ENCODE results near the gene FOXA3.

The FOXA3 gene

GRCh38 chr19:45852145-45852750 lies 11.9 kb upstream of the FOXA3 start:
- TF ChIP-seq CTCF (IDR thresholded peaks at IDR 0.05; ENCODE audit: low read depth, low read length, missing control alignments): no peak
- H3K4me3 ChIP-seq (replicated peaks; ENCODE audit: low read depth, low read length): no peak overlapping the region
- no peak for DNase-seq (ENCODE audit: extremely low read depth, low read depth)

GRCh38 chr19:45852983-45853382 lies 11.1 kb upstream of the FOXA3 start:
- DNase-seq (ENCODE audit: extremely low read depth, low read depth): no peak
- TF ChIP-seq CTCF (IDR thresholded peaks at IDR 0.05; ENCODE audit: low read depth, low read length, missing control alignments): no peak
- no peak overlapping the region for H3K4me3 ChIP-seq (replicated peaks; ENCODE audit: low read depth, low read length)

- no peak overlapping the region for H3K4me3 ChIP-seq (replicated peaks; ENCODE audit: low read depth, low read length)
- TF ChIP-seq CTCF (IDR thresholded peaks at IDR 0.05; ENCODE audit: low read depth, low read length, missing control alignments): no peak
- DNase-seq (ENCODE audit: extremely low read depth, low read depth): no peak
Observed at GRCh38 chr19:45854167-45854778, 9.9 kb upstream of the FOXA3 start.

GRCh38 chr19:45860359-45861259 lies 3.5 kb upstream of the FOXA3 start:
- H3K4me3 ChIP-seq (replicated peaks; ENCODE audit: low read depth, low read length): no peak overlapping the region
- no peak for DNase-seq (ENCODE audit: extremely low read depth, low read depth)
- no peak for TF ChIP-seq CTCF (IDR thresholded peaks at IDR 0.05; ENCODE audit: low read depth, low read length, missing control alignments)

- no peak for TF ChIP-seq CTCF (IDR thresholded peaks at IDR 0.05; ENCODE audit: low read depth, low read length, missing control alignments)
- H3K4me3 ChIP-seq (replicated peaks; ENCODE audit: low read depth, low read length): peak overlapping the region; percentile 90
- DNase-seq (ENCODE audit: extremely low read depth, low read depth): no peak
Observed at GRCh38 chr19:45862271-45862563, 1.9 kb upstream of the FOXA3 start.

- peak within 1 kb of the TSS; percentile 90 for H3K4me3 ChIP-seq (replicated peaks; ENCODE audit: low read depth, low read length)
- no peak for TF ChIP-seq CTCF (IDR thresholded peaks at IDR 0.05; ENCODE audit: low read depth, low read length, missing control alignments)
- peak; percentile 95 for DNase-seq (ENCODE audit: extremely low read depth, low read depth)
Observed at GRCh38 chr19:45862564-45863334, 1.4 kb upstream of the FOXA3 start, which contains the start of gene SYMPK. TSS of gene SYMPK (minus strand) at chr19:45863147. CDS start at chr19:45854495, 8,652 bp downstream.

Data from HFF-Myc (cell line).